Karpas-422 (cell line): ENCODE results near the gene SRSF6. TPM values are rescaled to one million over a fixed set of nuclear protein-coding genes. Genes with fewer than 3 reads are reported as not detected.
A peak's percentile ranks its signal among the peaks of the same experiment; 100 is the strongest.

Experiments used
- DNase-seq: peaks from one replicate; pipeline ENCODE4 v3.0.0-alpha.2; 2015
- H2AFZ ChIP-seq: fragments of 200-600 bp; sonication (generic); 2 replicates; pipeline ENCODE4 v1.6.1; 2014; ENCODE audit warnings: antibody characterized with exemption, low read length, mixed read lengths
- H3K27ac ChIP-seq: fragments of 200-600 bp; sonication (generic); 2 replicates; pipeline ENCODE4 v1.5.1; 2014; ENCODE audit warnings: mild to moderate bottlenecking, low read length, moderate library complexity
- H3K27me3 ChIP-seq: fragments of 200-600 bp; sonication (generic); 2 replicates; pipeline ENCODE4 v1.6.1; 2014; ENCODE audit warnings: low read length, mixed read lengths
- H3K36me3 ChIP-seq: fragments of 200-600 bp; sonication (generic); 2 replicates; pipeline ENCODE4 v1.6.1; 2014; ENCODE audit warnings: low read length, mixed read lengths; ENCODE audit not compliant: insufficient read depth
- H3K4me1 ChIP-seq: fragments of 200-600 bp; sonication (generic); 2 replicates; pipeline ENCODE4 v1.6.1; 2014; ENCODE audit warnings: mild to moderate bottlenecking, low read length, mixed read lengths
- H3K4me2 ChIP-seq: fragments of 200-600 bp; sonication (generic); 2 replicates; pipeline ENCODE4 v1.6.1; 2014; ENCODE audit warnings: low read length, low read depth, mild to moderate bottlenecking; ENCODE audit not compliant: poor library complexity, severe bottlenecking
- H3K4me3 ChIP-seq: fragments of 200-600 bp; sonication (generic); 2 replicates; pipeline ENCODE4 v1.5.1; 2014; ENCODE audit warnings: mild to moderate bottlenecking, antibody characterized with exemption, low read length, mixed read lengths
- H3K79me2 ChIP-seq: fragments of 200-600 bp; sonication (generic); 2 replicates; pipeline ENCODE4 v1.6.1; 2014; ENCODE audit warnings: mild to moderate bottlenecking, low read length, mixed read lengths
- H3K9ac ChIP-seq: fragments of 200-600 bp; sonication (generic); 2 replicates; pipeline ENCODE4 v1.6.0; 2014; ENCODE audit warnings: low read length
- H3K9me2 ChIP-seq: fragments of 200-600 bp; sonication (generic), shearing (Covaris generic); replicated peaks from 2 replicates; pipeline ENCODE4 v1.6.0; 2014; ENCODE audit warnings: mild to moderate bottlenecking, low read length, moderate library complexity; ENCODE audit not compliant: insufficient read depth
- H3K9me3 ChIP-seq: fragments of 300-700, 200-600 bp; sonication (generic); 2 replicates; pipeline ENCODE4 v1.6.1; 2014; ENCODE audit warnings: low read length, mixed read lengths
- H4K20me1 ChIP-seq: fragments of 200-600 bp; sonication (generic); 2 replicates; pipeline ENCODE4 v1.6.1; 2014; ENCODE audit warnings: mild to moderate bottlenecking, antibody characterized with exemption, low read length, low read depth; ENCODE audit not compliant: insufficient read depth
- small RNA-seq: library from RNA; depleted of rRNA; stranded (forward); fragments of <200 nt; gene quantifications from one replicate; pipeline ENCODE3, GENCODE V24; 2014
- total RNA-seq: library from RNA; depleted of rRNA; stranded (reverse); fragments of >200 nt; shearing (Covaris generic); gene quantifications from 2 replicates; pipeline ENCODE4 v1.2.3, GENCODE V29; 2014; ENCODE audit warnings: low replicate concordance; rRNA removed

SRSF6 gene
- total RNA-seq, 1 experiment from 2014 or later = 69.9 TPM

- H2AFZ ChIP-seq = no peak overlapping the region
- no peak overlapping the region for H3K9ac ChIP-seq
- H3K4me3 ChIP-seq = no peak overlapping the region
Measured at GRCh38 chr20:43508604-43509040, 50.9 kb downstream of the SRSF6 start.

GRCh38 chr20:43511879-43512278 lies 54.2 kb downstream of the SRSF6 start:
- Histone ChIP-seq H3K4me1 (peaks cover 16% of the 10 kb centered on the region), H3K9me2 (no peaks in the 10 kb centered on the region), H3K9me3 (no peaks in the 10 kb centered on the region), H3K4me2 (no peak overlapping the region), H3K9ac (no peak overlapping the region), H2AFZ (no peak overlapping the region), H3K36me3 (no peaks in the 10 kb centered on the region), H3K27me3 (no peaks in the 10 kb centered on the region), H3K79me2 (peaks cover 15% of the 10 kb centered on the region), H4K20me1 (no peaks in the 10 kb centered on the region), H3K4me3 (no peak overlapping the region), H3K27ac (no peak overlapping the region)
- no peak for DNase-seq

More at GRCh38 chr20:43508604-43509040, 50.9 kb downstream of the SRSF6 start:
- DNase-seq = no peak
- H3K4me2 ChIP-seq = no peak overlapping the region
- H4K20me1 ChIP-seq = no peaks in the 10 kb centered on the region
- no peak overlapping the region for H3K27ac ChIP-seq
- H3K9me3 ChIP-seq = no peaks in the 10 kb centered on the region
- H3K36me3 ChIP-seq = no peaks in the 10 kb centered on the region
- H3K9me2 ChIP-seq = no peaks in the 10 kb centered on the region
- no peaks in the 10 kb centered on the region for H3K27me3 ChIP-seq
- peaks cover 6% of the 10 kb centered on the region for H3K4me1 ChIP-seq
- no peaks in the 10 kb centered on the region for H3K79me2 ChIP-seq

GRCh38 chr20:43513372-43513930 lies 55.8 kb downstream of the SRSF6 start:
- Histone ChIP-seq H3K79me2 (peaks cover 15% of the 10 kb centered on the region), H3K4me3 (peak overlapping the region; percentile 76), H3K4me2 (peak overlapping the region; percentile 74), H3K27ac (no peak overlapping the region), H3K9me2 (no peaks in the 10 kb centered on the region), H3K27me3 (no peaks in the 10 kb centered on the region), H3K9me3 (no peaks in the 10 kb centered on the region), H3K9ac (peak overlapping the region; percentile 74), H3K4me1 (peaks cover 16% of the 10 kb centered on the region), H3K36me3 (no peaks in the 10 kb centered on the region), H4K20me1 (no peaks in the 10 kb centered on the region), H2AFZ (peak overlapping the region; percentile 73; the same call in 1 of the 2 replicates)
- no peak for DNase-seq

Small RNAs within 50 kb of the gene (small RNA-seq; reads per million reads assigned to genes)
- not detected for gene RF00019
- 0.63 reads per million, percentile 16 among the genes with 10 or more reads in this experiment for gene RNU6-1251P

Other genes starting within 250 kb of the SRSF6 start
- 15.5 and 31.2 TPM in 2 replicates for gene L3MBTL1, start 49.8 kb downstream of the SRSF6 start, total RNA-seq
- 0.43 TPM in 1 of 2 replicates, not detected in the other for gene SGK2, start 101.1 kb downstream of the SRSF6 start, total RNA-seq
- 27.7 and 34.5 TPM in 2 replicates for gene IFT52, start 133.0 kb downstream of the SRSF6 start, total RNA-seq
- 18.2 and 30.8 TPM in 2 replicates for gene MYBL2, start 209.2 kb downstream of the SRSF6 start, total RNA-seq